HG03342 (cell line): ENCODE measurements around the gene GCA.

ENCODE experiments used
- ATAC-seq: cut with Tn5 transposase; IDR thresholded peaks from one replicate; pipeline ENCODE4 v1.9.1; 2021; ENCODE audit warnings: mild to moderate bottlenecking, moderate library complexity; ENCODE audit not compliant: unreplicated experiment

Gene GCA, protein sequence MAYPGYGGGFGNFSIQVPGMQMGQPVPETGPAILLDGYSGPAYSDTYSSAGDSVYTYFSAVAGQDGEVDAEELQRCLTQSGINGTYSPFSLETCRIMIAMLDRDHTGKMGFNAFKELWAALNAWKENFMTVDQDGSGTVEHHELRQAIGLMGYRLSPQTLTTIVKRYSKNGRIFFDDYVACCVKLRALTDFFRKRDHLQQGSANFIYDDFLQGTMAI

DNA sequence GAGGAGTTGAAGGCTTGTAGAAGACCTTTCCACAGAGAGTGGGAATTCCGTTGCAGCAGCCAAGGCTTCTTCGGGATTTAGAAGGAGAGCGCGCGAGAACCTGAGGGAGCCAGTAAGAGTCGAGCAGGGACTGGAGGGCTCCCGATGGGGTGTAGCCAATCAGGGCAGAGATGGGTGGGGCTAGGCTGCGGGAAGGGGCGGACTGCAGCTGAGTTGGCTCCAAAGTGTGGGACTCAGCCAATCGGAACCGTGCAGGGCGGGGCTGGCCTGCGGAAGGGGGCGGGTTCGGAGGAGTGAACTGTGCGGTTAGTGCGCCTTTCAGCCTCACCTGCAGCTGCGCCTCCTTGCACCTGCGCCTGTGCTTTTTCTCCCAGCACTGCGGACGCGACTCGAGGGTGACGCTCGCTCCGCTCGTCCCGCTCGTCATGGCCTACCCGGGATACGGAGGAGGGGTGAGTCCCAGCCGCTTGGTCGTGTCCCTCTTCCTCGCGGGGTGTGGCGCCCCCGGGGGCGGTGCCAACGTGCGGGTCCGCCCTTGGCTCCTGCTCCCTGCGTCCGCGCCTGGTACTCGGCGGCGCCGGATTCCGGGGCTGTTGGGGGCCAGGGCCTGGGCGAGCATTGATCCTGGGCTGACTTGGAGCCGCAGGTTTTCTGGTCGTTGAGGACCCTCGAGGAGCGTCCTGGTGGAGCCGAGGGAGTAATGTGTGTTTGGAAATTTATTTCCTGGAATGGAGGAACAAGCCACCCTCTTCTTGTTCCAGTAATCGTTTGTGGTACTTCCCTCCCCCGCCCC lies at the start of gene GCA:
GCA (plus strand) TSS at position 309 of the 793 bp plus-strand sequence; CDS start at position 426, 117 bp downstream.
- peak; percentile 98 for ATAC-seq

- ATAC-seq, result no peak
Observed at GRCh38 chr2:162295009-162295408, 48.9 kb upstream of the GCA start.

GRCh38 chr2:162297925-162298552 lies 45.9 kb upstream of the GCA start:
- peak; percentile 67 for ATAC-seq

DNA sequence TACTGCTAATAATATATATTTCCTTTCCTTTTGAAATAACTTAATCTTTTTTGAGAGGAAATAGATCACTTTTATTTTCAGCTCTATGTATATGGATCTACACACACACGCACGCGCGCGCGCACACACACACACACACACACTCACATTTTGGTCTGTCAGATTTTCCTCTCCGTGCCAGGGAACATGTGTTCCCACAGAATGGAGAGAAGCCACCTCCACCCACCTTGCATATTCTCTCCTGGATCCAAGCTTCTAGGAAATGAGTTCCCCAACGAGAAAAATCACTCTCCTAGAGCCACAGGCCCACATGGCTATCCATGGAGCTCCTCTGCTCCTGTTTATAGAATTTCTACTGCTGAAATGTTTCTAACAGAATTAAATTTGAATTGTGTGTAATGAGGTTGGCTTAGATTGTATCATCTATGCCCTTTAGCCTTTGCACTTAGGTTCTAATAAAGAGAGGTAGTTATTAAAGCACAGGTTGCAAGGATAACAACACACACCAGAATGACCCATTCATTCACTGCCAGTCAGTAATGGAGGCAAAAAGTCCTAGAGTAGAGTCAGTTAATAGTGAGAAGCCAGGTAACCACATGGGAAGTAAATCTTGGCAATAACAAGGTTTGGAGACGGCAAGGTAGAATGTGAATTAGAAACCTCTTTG lies 45.1 kb upstream of the GCA start:
- ATAC-seq, result no peak

DNA sequence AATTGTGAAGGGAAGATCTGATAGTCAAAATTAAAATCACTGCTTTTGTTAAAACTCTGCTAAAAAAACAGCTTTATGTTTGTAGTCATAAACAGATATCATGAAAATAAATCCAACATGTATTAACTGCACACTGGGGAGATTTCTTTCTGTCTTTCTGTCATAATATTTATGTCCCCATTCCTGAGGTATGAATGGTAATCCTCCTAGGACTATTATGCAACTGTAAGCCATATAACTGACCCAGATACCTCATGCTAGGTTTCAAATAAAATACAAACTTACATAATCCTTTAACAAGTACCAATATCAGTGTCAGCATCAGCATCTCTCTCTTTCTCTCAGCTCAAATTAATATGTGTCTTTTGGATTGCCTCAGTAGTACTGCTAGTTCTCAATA lies 43.7 kb upstream of the GCA start:
- ATAC-seq, result no peak

DNA sequence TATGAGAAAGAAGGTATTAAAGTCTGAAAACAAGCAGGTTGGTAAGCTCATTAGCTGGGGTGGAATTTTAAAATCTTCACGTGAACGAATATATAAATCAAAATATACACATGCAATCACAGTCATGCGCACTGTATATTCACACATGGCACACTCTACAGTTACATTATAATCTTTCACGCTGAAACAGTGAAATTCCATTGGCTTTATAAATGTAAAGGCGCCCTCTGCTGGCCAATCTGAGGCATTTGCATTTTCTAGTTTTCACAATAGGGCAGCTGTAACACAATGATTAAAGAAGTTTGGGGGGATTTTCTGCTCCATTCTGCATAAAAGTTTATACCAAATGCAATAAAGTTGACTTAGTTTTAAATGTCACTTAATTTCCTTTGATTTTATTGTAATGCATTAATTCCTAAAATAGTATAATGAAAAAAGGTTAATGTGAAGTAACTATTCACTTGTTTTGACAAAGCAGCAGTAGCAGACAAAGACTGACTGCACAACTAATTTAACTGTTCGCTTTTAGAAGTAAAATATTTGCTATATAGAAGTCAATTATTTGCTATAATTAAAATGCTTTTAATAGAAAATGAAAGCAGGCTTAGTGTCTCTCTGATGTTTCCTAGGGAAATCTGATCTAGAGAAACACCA lies 42.7 kb upstream of the GCA start:
- peak; percentile 68 for ATAC-seq

- ATAC-seq, result no peak
Observed at GRCh38 chr2:162301877-162302276, 42.1 kb upstream of the GCA start.

DNA sequence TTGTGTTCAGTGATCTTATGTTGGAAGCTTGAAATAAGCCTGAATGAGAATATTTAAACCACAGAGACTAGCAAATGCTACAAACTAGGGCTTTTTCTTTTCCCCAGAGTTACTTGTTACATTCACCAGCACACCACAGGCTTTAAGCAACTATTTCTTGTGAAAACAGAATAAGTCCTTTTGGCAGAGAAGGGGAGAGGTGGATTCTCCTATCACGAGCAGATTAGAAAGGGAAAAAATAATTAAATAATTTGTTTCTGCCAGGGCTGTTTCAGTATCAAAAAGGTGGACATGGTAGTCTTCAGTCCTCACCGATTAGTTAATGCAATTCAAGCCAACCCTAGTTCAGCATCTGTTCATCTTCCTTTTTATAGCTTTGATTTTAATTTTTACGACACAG lies 38.0 kb upstream of the GCA start:
- ATAC-seq, result no peak

DNA sequence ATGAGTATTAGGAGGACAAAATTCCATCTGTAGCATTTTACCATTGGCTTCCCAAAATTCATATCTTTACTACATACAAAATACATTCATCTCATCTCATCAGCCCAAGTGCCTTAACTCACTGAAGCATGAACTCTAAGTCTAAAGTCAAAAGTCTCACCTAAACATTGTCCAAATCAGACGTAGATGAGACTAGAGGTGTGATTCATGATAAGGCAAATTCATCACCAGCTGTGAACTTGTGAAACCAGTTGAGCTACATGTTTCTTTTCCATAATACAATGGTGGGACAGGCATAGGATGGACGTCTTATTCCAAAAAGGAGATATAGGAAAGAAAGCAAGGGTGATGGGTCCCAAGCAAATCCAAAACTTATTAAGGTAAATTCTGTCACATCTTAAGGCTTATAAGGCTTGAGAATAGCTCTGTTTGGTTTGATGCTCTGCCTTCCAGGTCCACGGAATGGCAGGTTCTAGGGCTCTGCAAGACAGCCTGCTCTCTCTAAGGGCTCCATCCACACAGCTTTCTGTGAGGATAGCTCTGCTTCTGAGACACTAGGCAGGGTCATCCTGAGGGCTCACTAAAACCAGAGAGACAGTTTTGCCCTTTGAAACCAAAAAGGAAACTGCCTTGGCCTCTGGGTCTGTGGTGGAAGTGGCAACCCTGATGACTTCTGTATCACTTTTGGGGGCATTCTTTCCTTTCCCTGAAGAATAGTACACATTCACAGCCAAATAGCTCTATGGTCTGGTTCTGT lies 35.0 kb upstream of the GCA start:
- ATAC-seq, result peak; percentile 45

DNA sequence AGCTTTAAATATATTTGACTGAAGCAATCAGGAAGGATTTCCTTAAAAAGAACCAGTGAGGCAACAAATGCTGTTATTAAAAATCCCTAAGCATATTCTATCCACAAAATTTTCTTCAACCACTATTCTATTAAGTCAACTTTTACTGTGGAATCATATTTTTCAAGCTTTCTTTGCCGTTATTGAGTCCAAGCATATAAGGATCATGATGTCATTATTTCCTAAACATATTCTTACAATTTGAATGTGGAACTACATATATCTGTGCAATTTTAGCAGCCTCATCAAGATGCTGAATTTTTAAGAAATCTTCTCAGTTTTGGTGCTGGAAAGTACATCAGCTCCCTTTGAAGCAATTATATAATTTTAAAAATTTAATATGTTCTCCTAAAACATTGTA lies 31.1 kb upstream of the GCA start:
- no peak for ATAC-seq

- ATAC-seq, result no peak
Observed at GRCh38 chr2:162315938-162316337, 28.0 kb upstream of the GCA start.

- no peak for ATAC-seq
Observed at GRCh38 chr2:162316590-162316989, 27.3 kb upstream of the GCA start.

DNA sequence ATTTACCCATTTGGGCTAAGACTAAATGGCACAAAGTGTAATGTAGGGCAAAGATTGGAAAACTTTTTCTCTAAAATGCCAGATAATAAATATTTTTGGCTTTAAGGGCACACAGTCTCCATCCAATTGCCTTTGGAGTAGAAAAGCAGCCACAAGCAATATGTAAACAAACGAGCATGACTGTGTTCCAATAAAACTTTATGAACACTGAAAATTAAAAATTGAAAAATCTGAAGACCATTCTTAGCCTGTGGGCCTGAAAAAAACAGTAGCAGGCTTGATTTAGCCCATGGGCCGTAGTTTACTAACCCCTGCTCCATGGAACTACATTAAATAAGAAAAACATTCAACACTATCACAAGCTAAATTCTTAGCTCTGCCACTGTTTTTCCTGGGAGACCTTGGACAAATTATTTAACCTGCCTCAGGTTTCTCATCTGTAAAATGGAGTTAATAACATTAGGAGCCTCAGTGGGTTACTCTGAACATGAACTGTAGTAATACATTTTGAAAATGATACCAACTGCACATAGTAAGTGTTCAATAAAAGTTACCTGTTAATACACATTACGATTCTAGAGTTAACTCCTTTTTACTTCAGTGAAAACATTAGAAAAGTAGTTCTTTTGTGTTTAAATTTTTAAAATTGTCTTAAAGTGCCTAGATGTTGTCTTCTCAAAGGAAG lies 26.7 kb upstream of the GCA start:
- ATAC-seq, result no peak

- peak; percentile 3 for ATAC-seq
Observed at GRCh38 chr2:162317861-162318327, 26.0 kb upstream of the GCA start.

DNA sequence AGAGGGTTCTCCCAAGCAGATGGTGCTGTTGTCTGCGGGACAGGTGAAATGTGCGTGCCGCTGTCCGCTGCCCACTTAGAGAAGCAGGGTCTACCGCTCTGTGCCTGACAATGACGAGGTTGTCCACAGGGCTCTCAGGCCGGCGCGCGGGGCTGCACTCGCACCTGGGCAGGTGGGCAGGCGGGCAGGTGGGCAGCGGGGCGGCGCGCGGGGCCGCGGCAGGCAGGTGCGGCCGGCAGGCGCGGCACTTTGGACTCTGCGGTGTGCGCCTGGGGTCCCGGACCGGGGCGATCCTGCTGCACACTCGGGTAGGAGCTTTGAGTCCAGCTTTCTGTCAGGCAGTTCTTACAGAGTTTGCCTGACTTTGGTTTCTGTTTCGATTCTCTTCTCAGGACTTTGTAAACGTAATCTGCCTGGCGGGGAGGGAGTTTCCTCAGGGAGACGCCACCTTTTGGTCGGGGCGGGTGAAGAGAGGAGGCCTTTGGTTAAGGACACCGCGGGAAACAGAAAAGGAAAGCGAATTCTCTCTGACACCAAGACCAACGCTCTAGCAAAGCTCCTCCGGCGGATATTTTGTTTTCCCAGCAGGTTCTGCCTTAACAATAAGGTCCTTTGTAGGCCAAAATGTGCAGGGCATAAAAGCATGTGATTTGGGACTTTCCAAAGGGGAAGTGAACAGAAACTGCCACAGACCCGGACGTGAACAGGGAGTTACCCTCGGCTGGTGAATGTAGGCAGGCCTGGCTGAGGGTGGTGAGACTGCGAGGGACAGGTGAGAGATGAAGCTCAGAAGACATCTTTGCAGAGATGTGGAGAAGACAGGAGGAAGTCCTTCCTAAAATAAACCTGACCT lies 25.4 kb upstream of the GCA start, which contains the start of gene IFIH1:
IFIH1 (minus strand) TSS at position 357 of the 853 bp plus-strand sequence. CDS start 377 bp downstream, outside the sequence.
- peak; percentile 79 for ATAC-seq

DNA sequence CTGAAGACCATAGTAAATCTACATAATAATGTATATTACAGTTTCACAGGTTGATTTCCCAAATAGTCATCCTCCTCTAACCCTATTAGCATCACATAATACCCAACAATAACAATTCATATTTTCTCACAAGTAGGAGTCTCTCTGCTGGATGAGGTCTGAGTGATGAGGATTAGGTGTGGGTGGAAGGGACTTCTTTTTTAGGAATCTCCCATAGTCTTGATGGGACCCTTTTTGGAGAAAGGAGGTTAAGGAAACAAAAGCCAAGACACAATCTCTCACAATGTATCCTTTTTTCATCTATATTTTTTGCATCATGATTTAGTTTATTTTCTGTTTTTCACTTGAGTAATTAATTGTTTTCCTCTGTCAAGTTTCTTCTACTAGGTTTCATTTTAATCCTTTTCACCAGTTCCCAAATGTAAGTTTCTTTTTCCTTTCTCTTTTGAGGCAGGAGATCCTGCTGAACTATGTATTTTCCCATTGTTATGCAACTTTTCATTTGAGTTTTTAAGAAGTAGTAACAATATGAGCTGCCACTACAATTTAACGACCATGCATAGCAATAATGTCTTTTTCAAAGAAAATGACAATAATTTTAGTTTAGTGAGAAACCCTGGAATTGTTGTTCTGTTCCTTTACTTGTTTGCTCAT lies 22.9 kb upstream of the GCA start:
- no peak for ATAC-seq

- ATAC-seq, result no peak
Observed at GRCh38 chr2:162324953-162325352, 19.0 kb upstream of the GCA start.
